Hematopoietic multipotent progenitor cell treated with erythropoietin and hydrocortisone succinate and interleukin-3 and kit ligand, for 6 days (in vitro differentiated cells): Measurements from ENCODE around the gene IDH2.
A peak's percentile ranks its signal among the peaks of the same experiment; 100 is the strongest.
"Not testable (repeated sequence)": the region's sequence is repeated elsewhere in the genome, so short reads cannot be mapped to it uniquely, and the experiment has no call there.

Source experiments
- DNase-seq: peaks from one replicate; pipeline ENCODE4 v3.0.0-alpha.2; 2015

The IDH2 gene

GRCh38 chr15:90083419-90083818 lies 18.8 kb downstream of the IDH2 start:
- no peak for DNase-seq

- no peak for DNase-seq
These were observed 20.0 kb downstream of the IDH2 start for GRCh38 chr15:90082140-90082715.

GRCh38 chr15:90080818-90081393 lies 21.4 kb downstream of the IDH2 start:
- no peak for DNase-seq

- no peak for DNase-seq
These were observed 21.9 kb downstream of the IDH2 start for GRCh38 chr15:90080458-90080755.

GRCh38 chr15:90079619-90080457 lies 22.4 kb downstream of the IDH2 start:
- no peak for DNase-seq

- DNase-seq, result no peak
These were observed 23.3 kb downstream of the IDH2 start for GRCh38 chr15:90078965-90079364.

DNA sequence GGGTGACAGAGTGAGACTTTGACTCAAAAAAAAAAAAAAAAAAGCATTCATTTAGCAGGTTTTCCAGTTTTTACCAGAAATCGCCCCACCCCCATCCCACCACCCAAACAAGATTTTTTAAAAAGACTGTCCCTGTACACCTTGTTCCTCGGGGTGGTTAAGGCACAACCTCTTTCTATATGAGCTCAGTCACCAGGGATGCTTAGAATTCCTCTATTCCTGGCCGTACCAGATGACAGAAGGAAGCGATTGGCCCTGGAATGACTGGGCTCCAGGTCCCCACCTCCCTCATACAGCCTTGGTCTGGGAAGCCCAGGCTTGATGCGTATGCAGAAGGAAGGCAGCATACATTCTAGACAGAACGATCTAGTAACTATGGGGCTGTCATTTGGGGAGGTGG lies 25.6 kb downstream of the IDH2 start:
- no peak for DNase-seq

DNA sequence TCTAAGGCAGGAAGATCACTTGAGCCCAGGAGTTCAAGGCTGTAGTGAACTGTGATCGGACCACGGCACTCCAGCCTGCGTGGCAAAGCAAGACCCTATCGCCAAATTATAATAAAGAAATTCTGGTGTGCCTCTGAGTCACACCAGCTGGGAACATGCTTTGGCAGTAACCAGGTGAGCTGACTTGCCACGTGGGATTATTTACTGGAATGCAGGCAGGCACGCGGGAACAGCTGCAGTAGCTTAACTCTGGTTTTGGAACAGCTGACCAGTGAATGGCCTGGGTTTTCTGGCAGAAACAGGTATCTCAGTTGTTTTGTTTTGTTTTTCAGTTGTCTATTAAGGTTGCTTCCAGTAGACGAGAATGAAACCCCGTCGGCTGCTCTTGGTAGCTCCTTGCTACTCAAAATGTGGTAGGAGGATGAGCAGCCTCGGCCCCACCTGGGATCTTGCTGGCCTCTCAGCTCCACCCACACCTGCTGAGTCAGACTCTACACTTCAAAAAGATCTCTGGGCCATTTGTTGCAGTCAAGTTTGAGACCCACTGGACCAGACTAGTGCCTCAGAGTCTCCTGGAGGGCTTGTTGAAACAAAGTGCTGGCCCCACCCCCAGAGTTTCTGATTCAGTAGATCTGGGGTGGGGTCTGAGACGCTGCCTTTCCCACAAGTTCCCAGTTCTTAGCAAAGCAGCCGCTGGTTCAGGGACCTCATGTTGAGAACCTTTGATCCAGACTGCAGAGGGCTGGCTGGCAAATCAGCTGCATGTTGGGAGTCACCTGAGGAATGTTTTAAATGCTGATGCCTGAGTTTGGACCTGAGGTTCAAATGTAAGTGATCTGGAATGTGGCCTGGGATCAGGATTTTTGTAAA lies 26.6 kb downstream of the IDH2 start:
- DNase-seq, result no peak

DNA sequence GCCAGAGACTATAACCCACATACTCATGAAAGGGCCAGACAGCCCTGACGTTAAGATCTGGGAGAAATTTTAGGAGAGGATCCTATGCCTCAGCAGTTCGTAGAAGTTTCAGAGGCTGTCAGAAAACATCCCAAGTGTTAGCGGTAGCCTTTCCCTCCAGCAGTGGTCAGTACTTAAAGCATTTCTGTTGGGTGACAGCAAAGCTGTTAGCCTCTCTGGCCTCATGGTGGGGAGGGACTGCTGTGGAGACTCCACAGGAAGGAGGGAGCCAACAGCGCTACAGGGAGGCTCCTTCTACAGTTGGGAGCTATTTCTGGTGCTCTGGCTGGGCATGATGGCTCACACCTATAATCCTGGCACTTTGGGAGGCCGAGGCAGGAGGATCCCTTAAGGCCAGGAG lies 27.4 kb downstream of the IDH2 start:
- DNase-seq, result no peak

DNA sequence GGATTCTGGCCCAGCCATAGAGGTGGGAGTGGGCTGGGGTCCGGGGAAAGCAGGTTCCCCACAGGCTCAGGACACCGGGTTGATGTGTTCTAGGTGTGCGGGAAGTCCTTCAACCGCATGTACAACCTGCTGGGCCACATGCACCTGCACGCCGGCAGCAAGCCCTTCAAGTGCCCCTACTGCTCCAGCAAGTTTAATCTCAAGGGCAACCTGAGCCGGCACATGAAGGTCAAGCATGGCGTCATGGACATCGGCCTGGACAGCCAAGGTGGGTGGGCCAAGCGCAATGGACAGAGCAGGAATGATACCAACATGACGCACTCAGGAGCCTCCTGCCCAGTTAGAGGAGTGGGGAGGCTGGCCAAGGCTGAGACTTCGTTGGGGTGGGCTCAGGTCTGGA lies 28.2 kb downstream of the IDH2 start:
- no peak for DNase-seq

- no peak for DNase-seq
These were observed 29.2 kb downstream of the IDH2 start for GRCh38 chr15:90072978-90073640.

DNA sequence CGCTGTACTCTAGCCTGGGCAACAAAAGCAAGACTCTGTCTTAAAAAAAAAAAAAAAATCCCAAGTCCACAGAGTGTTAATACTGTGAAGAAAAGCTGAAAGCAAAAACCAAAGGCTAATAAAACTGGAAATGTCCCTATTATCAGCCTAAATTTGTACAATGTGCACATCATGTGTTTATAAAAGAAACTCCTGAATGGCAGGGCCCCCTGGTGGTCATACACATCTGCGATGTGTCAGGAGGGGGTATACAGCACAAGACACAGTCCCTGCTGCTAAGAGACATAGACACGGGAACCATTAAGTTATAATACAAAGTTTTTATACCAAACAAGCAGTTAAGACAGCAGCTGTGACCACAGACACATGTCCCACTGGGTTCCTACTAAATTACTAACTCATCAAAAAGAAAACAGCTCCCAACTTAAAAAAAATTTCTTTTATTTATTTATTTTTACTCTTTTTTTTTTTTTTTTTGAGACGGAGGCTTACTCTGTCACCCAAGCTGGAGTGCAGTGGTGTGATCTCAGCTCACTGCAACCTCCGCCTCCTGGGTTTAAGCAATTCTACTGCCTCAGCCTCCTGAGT lies 31.0 kb downstream of the IDH2 start:
- DNase-seq, result peak; percentile 96

DNA sequence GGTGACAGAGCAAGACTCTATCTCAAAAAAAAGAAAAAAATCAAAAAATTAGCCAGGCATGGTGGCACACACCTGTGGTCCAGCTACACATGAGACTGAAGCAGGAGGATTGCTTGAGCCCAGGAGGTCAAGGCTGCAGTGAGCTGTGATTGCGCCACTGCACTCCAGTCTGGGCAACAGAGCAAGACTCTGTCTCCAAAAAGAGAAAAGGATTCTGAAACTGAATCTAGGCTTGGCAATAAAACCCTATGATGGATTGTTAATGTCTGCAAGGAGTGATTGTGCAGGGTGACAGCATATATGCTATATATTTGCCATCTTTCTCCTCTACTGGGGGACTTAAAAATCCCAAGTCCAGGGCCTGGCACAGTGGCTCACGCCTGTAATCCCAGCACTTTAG lies 31.6 kb downstream of the IDH2 start:
- DNase-seq, result not testable (repeated sequence)

GRCh38 chr15:90067953-90068606 lies 34.2 kb downstream of the IDH2 start:
- DNase-seq, result no peak

GRCh38 chr15:90067181-90067952 lies 34.9 kb downstream of the IDH2 start:
- DNase-seq, result no peak

- DNase-seq, result no peak
These were observed 36.6 kb downstream of the IDH2 start for GRCh38 chr15:90065682-90066049.

GRCh38 chr15:90064911-90065681 lies 37.2 kb downstream of the IDH2 start:
- DNase-seq, result no peak

GRCh38 chr15:90063770-90064247 lies 38.5 kb downstream of the IDH2 start:
- peak; percentile 58 for DNase-seq

DNA sequence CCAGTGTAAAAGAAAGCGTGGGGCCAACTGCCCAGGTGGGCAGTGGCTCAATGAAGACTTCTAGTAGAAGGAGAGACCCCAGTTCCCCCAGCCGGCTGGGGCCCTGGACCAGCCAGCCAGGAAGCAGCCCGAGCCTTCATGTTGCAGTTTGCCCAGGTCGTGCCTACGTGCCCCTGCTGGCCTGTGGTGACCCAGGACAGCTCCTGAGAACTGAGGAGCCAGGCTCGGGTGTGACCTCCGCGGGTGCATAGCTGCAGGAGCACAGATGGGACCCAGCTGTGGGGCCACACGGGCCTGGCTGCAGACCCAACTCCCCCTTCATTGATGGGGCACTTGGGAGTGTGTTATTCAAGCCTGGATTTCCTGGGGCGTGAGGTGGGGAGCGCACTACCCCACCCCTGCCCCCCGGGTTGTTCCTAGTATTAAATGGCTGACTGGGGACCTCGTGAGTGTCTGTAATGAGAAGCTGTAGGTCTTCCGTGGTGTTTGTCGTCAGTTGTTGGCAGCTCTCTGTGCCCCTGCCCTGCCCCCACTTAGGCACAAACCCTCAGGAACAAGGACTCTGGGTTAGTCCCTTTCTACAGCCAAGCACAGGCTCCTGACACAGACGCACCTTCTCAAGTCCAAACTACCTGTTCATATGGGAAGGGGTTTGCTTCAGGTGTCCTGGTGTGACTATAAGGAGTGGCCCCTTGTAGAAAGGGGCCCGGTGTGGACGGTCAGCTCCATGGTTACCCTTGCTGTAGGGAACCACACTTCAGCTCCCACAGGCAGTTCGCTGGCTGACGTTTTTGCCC lies 39.1 kb downstream of the IDH2 start:
- no peak for DNase-seq
